IMR-90 (cell line): ENCODE data around the gene RAB3GAP2. TPM values are rescaled to one million over a fixed set of nuclear protein-coding genes. Genes with fewer than 3 reads are reported as not detected.

Experiments
- ATAC-seq: fragments of 200-7000 bp; cut with Tn5 transposase; 2 replicates; pipeline ENCODE4 v1.9.1; 2020; ENCODE audit warnings: low read depth, mild to moderate bottlenecking, moderate library complexity
- BruUV-seq: library from RNA; stranded (reverse); fragments of 400-500 nt; replicated peaks from 2 replicates; lab custom pipeline; 2021; lab: Mats Ljungman, UMichigan
- CTCF ChIA-PET: fragments of 300-600 bp; formaldehyde crosslinking; extraction: SDS; loops from one replicate; lab custom pipeline; 2021; ENCODE audit warnings: antibody characterized with exemption; lab: Yijun Ruan, JAX
- POLR2A ChIA-PET: fragments of 300-600 bp; sonication (Branson Sonifier 250); formaldehyde crosslinking; loops from one replicate; lab custom pipeline; 2022; ENCODE audit warnings: antibody characterized with exemption; ENCODE audit not compliant: unreplicated experiment; lab: Charles Lee
- DNase-seq: peaks from one replicate; pipeline ENCODE4 v3.0.0; 2013
- H2AFZ ChIP-seq: replicated peaks from 2 replicates; pipeline ENCODE3; 2013; ENCODE audit warnings: low read length, mild to moderate bottlenecking; ENCODE audit not compliant: poor library complexity
- H2AK5ac ChIP-seq: 2 replicates; pipeline ENCODE4 v1.6.1; 2013; ENCODE audit warnings: low read depth, low read length, inconsistent platforms
- H2AK9ac ChIP-seq: replicated peaks from 2 replicates; pipeline ENCODE3; 2013; ENCODE audit warnings: mild to moderate bottlenecking, low read depth, low read length, moderate library complexity; ENCODE audit not compliant: poor library complexity
- H2BK120ac ChIP-seq: 2 replicates; pipeline ENCODE4 v1.6.1; 2013; ENCODE audit warnings: low read depth, low read length, inconsistent platforms
- H2BK15ac ChIP-seq: 3 replicates; pipeline ENCODE4 v1.6.1; 2013; ENCODE audit warnings: low read depth, low read length, inconsistent platforms
- H2BK20ac ChIP-seq: 2 replicates; pipeline ENCODE4 v1.6.1; 2013; ENCODE audit warnings: low read depth, mild to moderate bottlenecking, inconsistent platforms, low read length, moderate library complexity
- H2BK5ac ChIP-seq: 2 replicates; pipeline ENCODE4 v1.6.1; 2013; ENCODE audit warnings: mild to moderate bottlenecking, low read depth, low read length, inconsistent platforms; ENCODE audit not compliant: poor library complexity, severe bottlenecking
- H3K14ac ChIP-seq: replicated peaks from 2 replicates; pipeline ENCODE4 v1.6.1; 2013; ENCODE audit warnings: low read depth, low read length, inconsistent platforms
- H3K18ac ChIP-seq: 2 replicates; pipeline ENCODE4 v1.6.1; 2013; ENCODE audit warnings: low read depth, low read length, control low read depth
- H3K23ac ChIP-seq: 2 replicates; pipeline ENCODE4 v1.6.1; 2013; ENCODE audit warnings: low read depth, low read length, inconsistent platforms
- H3K27ac ChIP-seq: 2 replicates; pipeline ENCODE4 v1.5.1; 2013; ENCODE audit warnings: mild to moderate bottlenecking, control low read depth, low read length; ENCODE audit not compliant: insufficient read depth
- H3K27me3 ChIP-seq: 2 replicates; pipeline ENCODE4 v1.6.1; 2013; ENCODE audit warnings: low read length; ENCODE audit not compliant: control insufficient read depth, insufficient read depth
- H3K36me3 ChIP-seq: 2 replicates; pipeline ENCODE4 v1.6.1; 2013; ENCODE audit warnings: low read length, mixed read lengths; ENCODE audit not compliant: control insufficient read depth, insufficient read depth
- H3K4ac ChIP-seq: 2 replicates; pipeline ENCODE4 v1.6.1; 2013; ENCODE audit warnings: low read depth, low read length, inconsistent platforms
- H3K4me1 ChIP-seq: 2 replicates; pipeline ENCODE4 v1.6.1; 2013; ENCODE audit warnings: low read length, mixed read lengths; ENCODE audit not compliant: control insufficient read depth, insufficient read depth
- H3K4me2 ChIP-seq: 2 replicates; pipeline ENCODE4 v1.6.1; 2013; ENCODE audit warnings: low read depth, mild to moderate bottlenecking, control low read depth, low read length, moderate library complexity
- H3K4me3 ChIP-seq: 2 replicates; pipeline ENCODE4 v1.5.1; 2013; ENCODE audit warnings: low read depth, mild to moderate bottlenecking, control low read depth, low read length, moderate library complexity; ENCODE audit not compliant: insufficient read depth
- H3K56ac ChIP-seq: 2 replicates; pipeline ENCODE4 v1.6.1; 2013; ENCODE audit warnings: low read length, inconsistent platforms; ENCODE audit not compliant: insufficient read depth; ENCODE audit errors: extremely low read depth
- H3K79me1 ChIP-seq, 2 experiments: 2 replicates each; pipeline ENCODE4 v1.6.1; 2013; ENCODE audit warnings: low read length in 2 of 2, inconsistent platforms in 1 of 2, low read depth in 1 of 2
- H3K9ac ChIP-seq: 2 replicates; pipeline ENCODE4 v1.6.1; 2013; ENCODE audit warnings: low read depth, low read length, control low read depth
- H3K9me1 ChIP-seq: 2 replicates; pipeline ENCODE4 v1.6.1; 2013; ENCODE audit warnings: low read length, inconsistent platforms; ENCODE audit not compliant: insufficient read depth
- H3K9me3 ChIP-seq: 2 replicates; pipeline ENCODE4 v1.6.1; 2013; ENCODE audit warnings: low read length; ENCODE audit not compliant: control insufficient read depth, insufficient read depth
- H4K20me1 ChIP-seq: 2 replicates; pipeline ENCODE4 v1.6.1; 2013; ENCODE audit warnings: low read length, inconsistent platforms; ENCODE audit not compliant: insufficient read depth
- H4K5ac ChIP-seq: 2 replicates; pipeline ENCODE4 v1.6.1; 2013; ENCODE audit warnings: mild to moderate bottlenecking, low read depth, low read length, control low read depth
- H4K8ac ChIP-seq, 2 experiments: 2 replicates each; pipeline ENCODE4 v1.6.1; 2013; ENCODE audit warnings: low read depth in 2 of 2, low read length in 2 of 2, control low read depth in 1 of 2, inconsistent platforms in 1 of 2
- H4K91ac ChIP-seq: 2 replicates; pipeline ENCODE4 v1.6.1; 2013; ENCODE audit warnings: low read depth, low read length, inconsistent platforms; ENCODE audit not compliant: insufficient read depth
- BHLHE40 ChIP-seq: fragments of 150-350 bp; IDR thresholded peaks from 2 replicates; pipeline ENCODE4 v1.6.1; 2016; ENCODE audit warnings: mild to moderate bottlenecking, low read depth, low read length
- CEBPB ChIP-seq: IDR thresholded peaks from 2 replicates; pipeline ENCODE4 v1.6.1; 2012; ENCODE audit warnings: low read depth, low read length, improper control_type of control experiment
- CHD1 ChIP-seq: IDR thresholded peaks from 2 replicates; pipeline ENCODE4 v1.6.1; 2012; ENCODE audit warnings: low read depth, low read length, improper control_type of control experiment
- CTCF ChIP-seq: conservative IDR thresholded peaks from 2 replicates; pipeline ENCODE4 v1.5.1; 2012; ENCODE audit warnings: mild to moderate bottlenecking, low read depth, low read length, improper control_type of control experiment
- ELK1 ChIP-seq: fragments of 150-350 bp; IDR thresholded peaks from 2 replicates; pipeline ENCODE4 v1.6.1; 2016; ENCODE audit warnings: low read depth, mild to moderate bottlenecking, low read length, moderate library complexity, borderline replicate concordance
- FOS ChIP-seq: fragments of 150-350 bp; IDR thresholded peaks from 2 replicates; pipeline ENCODE4 v1.6.1; 2016; ENCODE audit warnings: low read depth, low read length
- MAFK ChIP-seq: IDR thresholded peaks from 2 replicates; pipeline ENCODE4 v1.6.1; 2012; ENCODE audit warnings: low read depth, low read length, improper control_type of control experiment
- MAZ ChIP-seq: IDR thresholded peaks from 2 replicates; pipeline ENCODE4 v1.6.1; 2012; ENCODE audit warnings: low read depth, mild to moderate bottlenecking, low read length, improper control_type of control experiment, moderate library complexity, borderline replicate concordance
- MXI1 ChIP-seq: IDR thresholded peaks from 2 replicates; pipeline ENCODE4 v1.6.1; 2012; ENCODE audit warnings: low read depth, mild to moderate bottlenecking, low read length, moderate library complexity, borderline replicate concordance
- NFE2L2 ChIP-seq: fragments of 150-350 bp; IDR thresholded peaks from 2 replicates; pipeline ENCODE4 v1.6.1; 2016; ENCODE audit warnings: low read depth, mild to moderate bottlenecking, low read length
- POLR2A ChIP-seq: IDR thresholded peaks from 2 replicates; pipeline ENCODE4 v1.6.1; 2012; ENCODE audit warnings: mild to moderate bottlenecking, low read depth, low read length
- RAD21 ChIP-seq: IDR thresholded peaks from 2 replicates; pipeline ENCODE4 v1.6.1; 2012; ENCODE audit warnings: low read length, improper control_type of control experiment
- RCOR1 ChIP-seq: IDR thresholded peaks from 2 replicates; pipeline ENCODE4 v1.6.1; 2012; ENCODE audit warnings: mild to moderate bottlenecking, low read length, improper control_type of control experiment; ENCODE audit not compliant: insufficient replicate concordance
- RFX5 ChIP-seq: IDR thresholded peaks from 2 replicates; pipeline ENCODE4 v1.8.0; 2012; ENCODE audit warnings: low read depth, mild to moderate bottlenecking, low read length, moderate library complexity
- SMC3 ChIP-seq: fragments of 150-350 bp; IDR thresholded peaks from 2 replicates; pipeline ENCODE4 v1.6.1; 2016; ENCODE audit warnings: low read depth, mild to moderate bottlenecking, antibody characterized with exemption, low read length, moderate library complexity
- USF2 ChIP-seq: fragments of 150-350 bp; IDR thresholded peaks from 2 replicates; pipeline ENCODE4 v1.6.1; 2017; ENCODE audit warnings: mild to moderate bottlenecking, antibody characterized with exemption, low read length, low read depth
- WGBS, 2 experiments: methylation state at CpG; one replicate each; pipeline versions ENCODE4 v1.1.5 to v1.1.7; 2013; ENCODE audit warnings: missing lambda C conversion rate in 2 of 2; ENCODE audit not compliant: insufficient read length in 1 of 2; ENCODE audit errors: extremely low coverage in 2 of 2; 5-methylcytosine and 5-hydroxymethylcytosine counted together
- dilution Hi-C: fragments of 300-500 bp; cut with HindIII; formaldehyde crosslinking; loops from one replicate; pipeline ENCODE4 v1.14.3; 2018; ENCODE audit warnings: low sequenced_read_pairs; ENCODE audit not compliant: unreplicated experiment
- in situ Hi-C: fragments of 300-500 bp; cut with MboI; formaldehyde crosslinking; loops from 3 replicates; pipeline ENCODE4 v1.14.3; 2019; ENCODE audit warnings: low sequenced_read_pairs, inconsistent platforms, mixed read lengths
- intact Hi-C: fragments of 100-400 bp; cut with micrococcal nuclease; formaldehyde crosslinking; loops from 2 replicates; pipeline ENCODE4 v1.10.0; 2022
- polyA plus RNA-seq, 3 experiments: library from polyadenylated mRNA; depleted of rRNA; stranded (reverse); fragments of >200 nt; gene quantifications; 2 replicates each; pipeline ENCODE4 v1.2.3, GENCODE V29; 2012; ENCODE audit warnings: low replicate concordance in 1 of 3
- total RNA-seq: library from RNA; depleted of rRNA; stranded (reverse); fragments of >200 nt; gene quantifications from 2 replicates; pipeline ENCODE4 v1.2.3, GENCODE V29; 2012

The RAB3GAP2 gene
- total and polyA plus RNA-seq, 2 of the 4 experiments (the other 2 are of a cell fraction): 12.3 to 37.8 TPM

DNA sequence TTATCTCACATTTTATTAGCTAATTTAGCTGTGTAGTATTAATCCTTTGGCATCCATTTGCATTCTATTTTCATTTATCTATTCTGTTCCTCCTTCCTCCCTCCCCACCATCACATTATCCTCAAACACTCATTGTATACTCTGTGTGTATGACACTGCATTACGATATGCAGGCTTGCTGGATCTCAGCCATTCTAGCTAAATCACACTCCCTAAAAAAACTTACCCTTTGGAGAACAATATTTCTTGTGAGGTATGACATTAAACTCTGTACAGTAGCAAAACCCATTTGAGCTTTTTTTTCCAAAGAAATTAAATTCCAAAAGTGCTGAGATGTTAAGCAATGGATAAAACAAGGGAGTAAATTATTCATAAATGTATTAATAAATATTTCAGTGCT is 11.4 kb upstream of the RAB3GAP2 start:
- peak; percentile 29 for DNase-seq
- Histone ChIP-seq H3K9ac (no peak overlapping the region), H3K9me1 (no peaks in the 10 kb centered on the region), H3K9me3 (no peaks in the 10 kb centered on the region), H4K20me1 (no peaks in the 10 kb centered on the region), H3K27ac (no peak overlapping the region), H4K91ac (no peak overlapping the region), H2AFZ (no peak overlapping the region), H3K4me1 (no peaks in the 10 kb centered on the region), H2AK9ac (no peak overlapping the region), H3K27me3 (peaks cover 15% of the 10 kb centered on the region), H3K23ac (no peak overlapping the region), H2AK5ac (no peak overlapping the region), H3K79me1 (no peaks in the 10 kb centered on the region), H3K36me3 (no peaks in the 10 kb centered on the region), H2BK15ac (no peak overlapping the region), H4K8ac (no peak overlapping the region), H3K56ac (no peak overlapping the region), H2BK120ac (no peak overlapping the region), H3K18ac (no peak overlapping the region), H3K4ac (no peak overlapping the region), H2BK5ac (no peak overlapping the region), H4K5ac (no peak overlapping the region), H2BK20ac (no peak overlapping the region), H3K4me3 (no peak overlapping the region), H3K14ac (no peak overlapping the region), H3K4me2 (no peak overlapping the region)
- dilution Hi-C loops: no loop called here
- intact Hi-C loops: loop anchor here (10.0 kb wide), 1 partner anchor 291 kb away; no protein-coding TSS in a partner anchor
- CTCF ChIA-PET: interaction anchor here (0.6 kb wide), 1 partner anchor 23 kb away, joined by 7 read pairs; no protein-coding TSS in a partner anchor
- TF ChIP-seq RFX5 (no peak), NFE2L2 (no peak), CEBPB (no peak), MAZ (no peak), CTCF (no peak), BHLHE40 (no peak), CHD1 (no peak), MXI1 (no peak), SMC3 (no peak), ELK1 (no peak), RCOR1 (no peak), MAFK (no peak), RAD21 (no peak), FOS (no peak), POLR2A (no peak), USF2 (no peak)
- POLR2A ChIA-PET: interaction anchor here (0.5 kb wide), 1 partner anchor 243 kb away, joined by 3 read pairs; no protein-coding TSS in a partner anchor
- no TSS peak for BruUV-seq
- in situ Hi-C loops: no loop called here
- WGBS, 2 experiments: no CpG with 5 or more reads among the region's 1 CpG
- peak; percentile 33; the same call in 1 of the 2 replicates for ATAC-seq
